SU-DHL-6 (cell line): Measurements from ENCODE around the gene CAD.

Source experiments
- H2AFZ ChIP-seq: fragments of 200-600 bp; sonication (generic); 2 replicates; pipeline ENCODE4 v1.6.1; 2014; ENCODE audit warnings: low read depth, mild to moderate bottlenecking, moderate library complexity, mixed read lengths, antibody characterized with exemption, low read length; ENCODE audit not compliant: severe bottlenecking
- H3F3A ChIP-seq: fragments of 200-600 bp; shearing (Covaris generic); 2 replicates; pipeline ENCODE4 v1.6.0; 2016; ENCODE audit warnings: antibody characterized with exemption, mild to moderate bottlenecking; ENCODE audit not compliant: insufficient read depth
- H3K27ac ChIP-seq: fragments of 200-600 bp; sonication (generic); 2 replicates; pipeline ENCODE4 v1.5.1; 2016; ENCODE audit warnings: low read depth, mild to moderate bottlenecking, low read length, moderate library complexity, mixed read lengths
- H3K27me3 ChIP-seq: fragments of 200-600 bp; sonication (generic), shearing (Covaris generic); 2 replicates; pipeline ENCODE4 v1.6.0; 2014; ENCODE audit warnings: mild to moderate bottlenecking, low read length
- H3K36me3 ChIP-seq: fragments of 200-600 bp; sonication (generic); 2 replicates; pipeline ENCODE4 v1.6.1; 2014; ENCODE audit warnings: mild to moderate bottlenecking, low read length, mixed read lengths
- H3K4me2 ChIP-seq: fragments of 300-600, 200-600 bp; shearing (Covaris generic), sonication (generic); 2 replicates; pipeline ENCODE4 v1.6.0; 2014; ENCODE audit warnings: low read length, low read depth, mild to moderate bottlenecking; ENCODE audit not compliant: poor library complexity, severe bottlenecking
- H3K4me3 ChIP-seq: fragments of 200-600 bp; sonication (generic); 2 replicates; pipeline ENCODE4 v1.5.1; 2014; ENCODE audit warnings: antibody characterized with exemption, low read length, mild to moderate bottlenecking, mixed read lengths; ENCODE audit not compliant: insufficient read depth, poor library complexity, severe bottlenecking
- H3K79me2 ChIP-seq: fragments of 200-600 bp; sonication (generic); 2 replicates; pipeline ENCODE4 v1.6.1; 2014; ENCODE audit warnings: mild to moderate bottlenecking, low read length, moderate library complexity; ENCODE audit not compliant: insufficient read depth
- H3K9ac ChIP-seq: fragments of 200-600 bp; sonication (generic); 2 replicates; pipeline ENCODE4 v1.7.0; 2014; ENCODE audit warnings: mild to moderate bottlenecking, low read length
- H3K9me2 ChIP-seq: fragments of 200-600 bp; sonication (generic); replicated peaks from 2 replicates; pipeline ENCODE4 v1.6.1; 2014; ENCODE audit warnings: low read length; ENCODE audit not compliant: insufficient read depth
- H3K9me3 ChIP-seq: fragments of 200-600 bp; sonication (generic); 2 replicates; pipeline ENCODE4 v1.6.1; 2014; ENCODE audit warnings: low read length, mixed read lengths; ENCODE audit not compliant: insufficient read depth
- H4K20me1 ChIP-seq: fragments of 200-600 bp; sonication (generic); 2 replicates; pipeline ENCODE4 v1.6.1; 2014; ENCODE audit warnings: low read depth, mild to moderate bottlenecking, antibody characterized with exemption, low read length, moderate library complexity, mixed read lengths
- EZH2phosphoT487 ChIP-seq: fragments of 200-600 bp; sonication (generic), shearing (Covaris generic); conservative IDR thresholded peaks from 2 replicates; pipeline ENCODE4 v1.6.1; 2018; ENCODE audit warnings: mild to moderate bottlenecking, antibody characterized with exemption, low read length, moderate library complexity, mixed read lengths
- TF ChIP-seq, protein P1 (sequence below): fragments of 200-600 bp; sonication (generic); IDR thresholded peaks from one replicate; pipeline ENCODE4 v1.5.1; 2017; ENCODE audit warnings: antibody characterized with exemption, mild to moderate bottlenecking, low read length, moderate library complexity; ENCODE audit not compliant: insufficient read depth, poor library complexity, severe bottlenecking

Gene CAD

DNA sequence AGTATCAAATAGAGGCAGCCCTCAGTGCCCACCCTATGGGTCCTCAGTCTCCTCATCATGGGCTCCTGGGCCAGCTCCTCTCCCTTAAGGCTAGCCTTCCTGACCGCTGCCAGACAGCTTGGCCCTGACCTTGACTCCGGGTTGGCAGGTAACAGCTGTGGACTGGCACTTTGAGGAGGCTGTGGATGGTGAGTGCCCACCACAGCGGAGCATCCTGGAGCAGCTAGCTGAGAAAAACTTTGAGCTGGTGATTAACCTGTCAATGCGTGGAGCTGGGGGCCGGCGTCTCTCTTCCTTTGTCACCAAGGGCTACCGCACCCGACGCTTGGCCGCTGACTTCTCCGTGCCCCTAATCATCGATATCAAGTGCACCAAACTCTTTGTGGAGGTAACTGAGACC, 19.0 kb downstream of the CAD start:
- Histone ChIP-seq H3K4me2 (no peak overlapping the region), H3F3A (no peaks in the 10 kb centered on the region), H3K36me3 (peaks cover 7% of the 10 kb centered on the region), H2AFZ (no peak overlapping the region), H3K9me2 (no peaks in the 10 kb centered on the region), H3K9me3 (no peaks in the 10 kb centered on the region), H3K9ac (no peak overlapping the region), H3K79me2 (no peaks in the 10 kb centered on the region), H4K20me1 (no peaks in the 10 kb centered on the region), H3K27me3 (no peaks in the 10 kb centered on the region), H3K27ac (no peak overlapping the region), H3K4me3 (no peak overlapping the region)
- TF ChIP-seq EZH2phosphoT487 = no peak
- TF ChIP-seq, protein P1, sequence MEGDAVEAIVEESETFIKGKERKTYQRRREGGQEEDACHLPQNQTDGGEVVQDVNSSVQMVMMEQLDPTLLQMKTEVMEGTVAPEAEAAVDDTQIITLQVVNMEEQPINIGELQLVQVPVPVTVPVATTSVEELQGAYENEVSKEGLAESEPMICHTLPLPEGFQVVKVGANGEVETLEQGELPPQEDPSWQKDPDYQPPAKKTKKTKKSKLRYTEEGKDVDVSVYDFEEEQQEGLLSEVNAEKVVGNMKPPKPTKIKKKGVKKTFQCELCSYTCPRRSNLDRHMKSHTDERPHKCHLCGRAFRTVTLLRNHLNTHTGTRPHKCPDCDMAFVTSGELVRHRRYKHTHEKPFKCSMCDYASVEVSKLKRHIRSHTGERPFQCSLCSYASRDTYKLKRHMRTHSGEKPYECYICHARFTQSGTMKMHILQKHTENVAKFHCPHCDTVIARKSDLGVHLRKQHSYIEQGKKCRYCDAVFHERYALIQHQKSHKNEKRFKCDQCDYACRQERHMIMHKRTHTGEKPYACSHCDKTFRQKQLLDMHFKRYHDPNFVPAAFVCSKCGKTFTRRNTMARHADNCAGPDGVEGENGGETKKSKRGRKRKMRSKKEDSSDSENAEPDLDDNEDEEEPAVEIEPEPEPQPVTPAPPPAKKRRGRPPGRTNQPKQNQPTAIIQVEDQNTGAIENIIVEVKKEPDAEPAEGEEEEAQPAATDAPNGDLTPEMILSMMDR = no peak

DNA sequence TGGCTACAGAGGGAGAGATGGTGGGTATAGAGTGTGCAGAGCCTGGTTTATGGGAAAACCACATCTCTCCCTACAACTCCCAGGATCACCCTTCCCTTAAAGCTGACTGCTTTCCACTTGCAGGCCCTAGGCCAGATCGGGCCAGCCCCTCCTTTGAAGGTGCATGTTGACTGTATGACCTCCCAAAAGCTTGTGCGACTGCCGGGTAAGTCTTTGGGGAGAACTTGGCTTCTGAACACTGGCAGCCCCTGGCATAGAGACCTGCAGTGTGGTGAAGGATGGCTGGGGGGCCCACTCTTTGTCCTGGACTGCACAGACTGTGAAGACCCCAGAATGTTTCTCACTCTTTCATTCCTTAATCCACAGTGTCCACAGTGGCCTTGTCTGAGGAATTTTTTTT, 19.5 kb downstream of the CAD start:
- Histone ChIP-seq H3K9me2 (no peaks in the 10 kb centered on the region), H3K27ac (no peak overlapping the region), H3K4me2 (no peak overlapping the region), H3K9ac (no peak overlapping the region), H2AFZ (no peak overlapping the region), H3K9me3 (no peaks in the 10 kb centered on the region), H3K4me3 (no peak overlapping the region), H3K36me3 (peaks cover 7% of the 10 kb centered on the region), H3K79me2 (no peaks in the 10 kb centered on the region), H3F3A (no peaks in the 10 kb centered on the region), H3K27me3 (no peaks in the 10 kb centered on the region), H4K20me1 (no peaks in the 10 kb centered on the region)
- TF ChIP-seq, protein P1 = no peak
- no peak for TF ChIP-seq EZH2phosphoT487

DNA sequence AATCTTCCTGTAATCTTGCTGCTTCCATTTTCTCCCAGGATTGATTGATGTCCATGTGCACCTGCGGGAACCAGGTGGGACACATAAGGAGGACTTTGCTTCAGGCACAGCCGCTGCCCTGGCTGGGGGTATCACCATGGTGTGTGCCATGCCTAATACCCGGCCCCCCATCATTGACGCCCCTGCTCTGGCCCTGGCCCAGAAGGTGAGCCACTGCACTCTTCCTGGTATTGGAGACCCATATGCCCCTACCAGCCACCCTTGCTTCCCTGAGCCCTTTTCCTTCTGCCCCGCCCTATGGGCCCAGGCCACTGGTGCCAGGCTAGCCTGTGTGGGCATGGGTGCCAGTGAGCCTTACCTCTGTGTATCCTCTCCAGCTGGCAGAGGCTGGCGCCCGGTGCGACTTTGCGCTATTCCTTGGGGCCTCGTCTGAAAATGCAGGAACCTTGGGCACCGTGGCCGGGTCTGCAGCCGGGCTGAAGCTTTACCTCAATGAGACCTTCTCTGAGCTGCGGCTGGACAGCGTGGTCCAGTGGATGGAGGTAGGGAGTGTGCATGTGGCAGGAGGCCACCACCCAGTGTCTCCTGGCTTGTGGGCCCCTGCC, 20.3 kb downstream of the CAD start:
- Histone ChIP-seq H3K36me3 (peaks cover 6% of the 10 kb centered on the region), H3K9ac (no peak overlapping the region), H3K4me3 (no peak overlapping the region), H3F3A (no peaks in the 10 kb centered on the region), H3K79me2 (no peaks in the 10 kb centered on the region), H3K4me2 (no peak overlapping the region), H3K27ac (no peak overlapping the region), H2AFZ (no peak overlapping the region), H3K9me2 (no peaks in the 10 kb centered on the region), H4K20me1 (no peaks in the 10 kb centered on the region), H3K9me3 (no peaks in the 10 kb centered on the region), H3K27me3 (no peaks in the 10 kb centered on the region)
- TF ChIP-seq EZH2phosphoT487 = no peak
- TF ChIP-seq, protein P1 = no peak

DNA sequence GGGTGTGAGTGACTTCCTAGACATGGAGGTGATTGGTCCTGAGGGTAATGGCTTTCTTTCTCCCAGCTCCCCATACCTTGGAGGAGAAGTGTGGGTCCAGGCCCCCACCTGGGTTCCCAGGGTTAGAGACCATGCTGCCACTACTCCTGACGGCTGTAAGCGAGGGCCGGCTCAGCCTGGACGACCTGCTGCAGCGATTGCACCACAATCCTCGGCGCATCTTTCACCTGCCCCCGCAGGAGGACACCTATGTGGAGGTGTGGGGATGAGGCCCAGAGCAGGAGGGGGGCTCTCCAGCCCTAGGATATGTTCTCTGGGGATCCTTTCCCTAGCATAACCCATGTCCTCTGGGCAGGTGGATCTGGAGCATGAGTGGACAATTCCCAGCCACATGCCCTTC, 21.8 kb downstream of the CAD start:
- H3K4me2 ChIP-seq = no peak overlapping the region
- H3F3A ChIP-seq = no peaks in the 10 kb centered on the region
- no peak overlapping the region for H3K4me3 ChIP-seq
- no peaks in the 10 kb centered on the region for H3K27me3 ChIP-seq
- H4K20me1 ChIP-seq = no peaks in the 10 kb centered on the region
- no peak overlapping the region for H3K27ac ChIP-seq
- H2AFZ ChIP-seq = no peak overlapping the region
- no peak overlapping the region for H3K9ac ChIP-seq
- H3K36me3 ChIP-seq = no peaks in the 10 kb centered on the region; the same call in 1 of the 2 replicates
- H3K79me2 ChIP-seq = no peaks in the 10 kb centered on the region
- no peaks in the 10 kb centered on the region for H3K9me2 ChIP-seq
- no peak for TF ChIP-seq EZH2phosphoT487
- TF ChIP-seq, protein P1 = no peak
- H3K9me3 ChIP-seq = no peaks in the 10 kb centered on the region
